ENCODE measurements around the gene RFNG. TPM values are rescaled to one million over a fixed set of nuclear protein-coding genes. Genes with fewer than 3 reads are reported as not detected.

Gene RFNG
- total RNA-seq, 1 experiment from 2014 or later = 46.7 TPM

DNA sequence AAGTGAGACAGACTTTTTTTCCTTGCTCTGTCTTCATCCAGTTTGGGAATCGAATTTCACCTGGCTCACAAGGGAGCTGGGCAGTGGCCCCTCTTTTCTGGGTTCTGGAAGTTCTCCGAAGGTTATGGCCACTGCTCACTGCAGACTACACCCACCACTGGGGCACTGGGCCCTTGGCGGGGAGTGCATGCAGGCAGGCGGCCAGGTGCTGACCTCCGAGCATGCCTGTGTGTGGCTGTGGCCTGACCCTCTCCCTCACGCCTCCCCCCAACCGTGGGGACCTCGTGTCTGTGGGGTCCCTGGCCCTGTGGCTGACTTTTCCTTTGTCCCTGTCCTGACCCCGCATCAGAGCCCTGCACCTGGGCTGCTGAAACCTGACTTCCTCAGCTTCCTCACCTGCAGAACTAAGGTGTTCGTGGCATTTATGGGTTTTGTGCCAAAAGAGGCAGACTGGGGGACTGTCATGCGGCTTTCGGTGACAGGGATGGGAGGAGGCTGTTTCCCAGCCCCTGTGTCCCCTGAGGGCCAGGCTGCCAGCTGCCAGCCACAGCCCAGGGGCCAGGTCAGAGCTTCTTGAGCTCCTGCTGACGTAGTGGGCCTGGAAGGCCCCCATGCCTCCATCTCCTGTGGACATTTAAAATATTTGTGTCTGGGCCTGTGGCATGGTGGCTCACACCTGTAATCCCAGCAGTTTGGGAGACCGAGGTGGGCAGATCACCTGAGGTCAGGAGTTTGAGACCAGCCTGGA lies 52.7 kb downstream of the RFNG start:
- TF ChIP-seq EZH2 (IDR thresholded peaks at IDR 0.05; ENCODE audit: low read length, unreplicated experiment) (no peak), EZH2phosphoT487 (IDR thresholded peaks at IDR 0.05; ENCODE audit: borderline replicate concordance, low read length) (no peak)
- Histone ChIP-seq H3K4me1 (ENCODE audit: insufficient read depth, low read length) (peaks cover 12% of the 10 kb centered on the region), H3K4me3 (ENCODE audit: low read length) (no peak overlapping the region), H3K27ac (ENCODE audit: low read length) (no peak overlapping the region), H3F3A (ENCODE audit: low read length, unreplicated experiment) (no peaks in the 10 kb centered on the region), H3K27me3 (ENCODE audit: low read length) (no peaks in the 10 kb centered on the region), H3K79me2 (ENCODE audit: low read length) (no peaks in the 10 kb centered on the region), H3K9ac (ENCODE audit: low read length) (no peak overlapping the region), H3K36me3 (ENCODE audit: low read depth, low read length) (no peaks in the 10 kb centered on the region), H4K20me1 (ENCODE audit: low read length) (no peaks in the 10 kb centered on the region), H3K9me2 (replicated peaks; ENCODE audit: low read length) (no peaks in the 10 kb centered on the region), H3K4me2 (ENCODE audit: low read length) (no peak overlapping the region), H3K9me3 (ENCODE audit: low read length) (no peaks in the 10 kb centered on the region), H2AFZ (ENCODE audit: low read length) (no peak overlapping the region)
- DNase-seq (no peak), ATAC-seq (no peak)
- intact Hi-C loops (cut with micrococcal nuclease) = no loop called here
- ChIA-PET POLR2A (ENCODE audit: unreplicated experiment) (no interaction called here), CTCF (no interaction called here)
- no TSS peak for BruUV-seq (replicated peaks)

GRCh38 chr17:81998212-81998611 lies 53.4 kb downstream of the RFNG start:
- no peaks in the 10 kb centered on the region for H3F3A ChIP-seq (ENCODE audit: low read length, unreplicated experiment)
- peaks cover 7% of the 10 kb centered on the region for H3K4me1 ChIP-seq (ENCODE audit: insufficient read depth, low read length)
- DNase-seq (no peak), ATAC-seq (no peak)
- H3K36me3 ChIP-seq (ENCODE audit: low read depth, low read length) = no peaks in the 10 kb centered on the region
- H2AFZ ChIP-seq (ENCODE audit: low read length) = no peak overlapping the region
- no peaks in the 10 kb centered on the region for H4K20me1 ChIP-seq (ENCODE audit: low read length)
- no peaks in the 10 kb centered on the region for H3K9me3 ChIP-seq (ENCODE audit: low read length)
- intact Hi-C loops (cut with micrococcal nuclease) = no loop called here
- no peaks in the 10 kb centered on the region for H3K79me2 ChIP-seq (ENCODE audit: low read length)
- H3K27ac ChIP-seq (ENCODE audit: low read length) = no peak overlapping the region
- no peak overlapping the region for H3K4me3 ChIP-seq (ENCODE audit: low read length)
- no TSS peak for BruUV-seq (replicated peaks)
- POLR2A ChIA-PET (ENCODE audit: unreplicated experiment) = no interaction called here
- no peak overlapping the region for H3K4me2 ChIP-seq (ENCODE audit: low read length)
- CTCF ChIA-PET = no interaction called here
- H3K9ac ChIP-seq (ENCODE audit: low read length) = no peak overlapping the region
- H3K27me3 ChIP-seq (ENCODE audit: low read length) = no peaks in the 10 kb centered on the region
- H3K9me2 ChIP-seq (replicated peaks; ENCODE audit: low read length) = no peaks in the 10 kb centered on the region
- TF ChIP-seq CTCF (conservative IDR thresholded peaks at IDR 0.05; ENCODE audit: low read depth, low read length) (no peak), EZH2phosphoT487 (IDR thresholded peaks at IDR 0.05; ENCODE audit: borderline replicate concordance, low read length) (no peak), EZH2 (IDR thresholded peaks at IDR 0.05; ENCODE audit: low read length, unreplicated experiment) (no peak)

Other genes with a start within 250 kb of the RFNG start
- gene GCGR, start 247.7 kb downstream of the RFNG start, total RNA-seq (2014; rRNA removed) = 0.11 TPM in 1 of 2 replicates, not detected in the other
- gene MCRIP1, start 218.5 kb downstream of the RFNG start, total RNA-seq (2014; rRNA removed) = 73.4 and 90.9 TPM in 2 replicates
- not detected in 2 replicates for gene PPP1R27, start 216.8 kb downstream of the RFNG start, total RNA-seq (2014; rRNA removed)
- gene P4HB, start 191.3 kb downstream of the RFNG start, total RNA-seq (2014; rRNA removed) = 969 and 1,089 TPM in 2 replicates
- gene ARHGDIA, start 180.5 kb downstream of the RFNG start, total RNA-seq (2014; rRNA removed) = 201 and 261 TPM in 2 replicates
- 496 and 633 TPM in 2 replicates for gene ALYREF, start 160.2 kb downstream of the RFNG start, total RNA-seq (2014; rRNA removed)
- gene ANAPC11, start 160.1 kb downstream of the RFNG start, total RNA-seq (2014; rRNA removed) = 243 and 268 TPM in 2 replicates
- gene NPB, start 149.6 kb downstream of the RFNG start, total RNA-seq (2014; rRNA removed) = 0.07 and 0.17 TPM in 2 replicates
- 33.3 and 42.7 TPM in 2 replicates for gene PCYT2, start 140.4 kb downstream of the RFNG start, total RNA-seq (2014; rRNA removed)
- gene SIRT7, start 133.6 kb downstream of the RFNG start, total RNA-seq (2014; rRNA removed) = 51.6 and 70.8 TPM in 2 replicates
- gene MAFG, start 124.1 kb downstream of the RFNG start, total RNA-seq (2014; rRNA removed) = 22.9 and 37.5 TPM in 2 replicates
- 144 and 169 TPM in 2 replicates for gene PYCR1, start 114.5 kb downstream of the RFNG start, total RNA-seq (2014; rRNA removed)
- not detected in 2 replicates for gene MYADML2, start 104.6 kb downstream of the RFNG start, total RNA-seq (2014; rRNA removed)
- 0.75 TPM in 1 of 2 replicates, not detected in the other for gene NOTUM, start 90.6 kb downstream of the RFNG start, total RNA-seq (2014; rRNA removed)
- 31.5 and 48.2 TPM in 2 replicates for gene ASPSCR1, start 74.2 kb downstream of the RFNG start, total RNA-seq (2014; rRNA removed)
- gene CENPX, start 28.9 kb downstream of the RFNG start, total RNA-seq (2014; rRNA removed) = 344 and 390 TPM in 2 replicates
- 71.5 and 90.0 TPM in 2 replicates for gene LRRC45, start 28.5 kb downstream of the RFNG start, total RNA-seq (2014; rRNA removed)
- 46.8 and 52.2 TPM in 2 replicates for gene RAC3, start 20.1 kb downstream of the RFNG start, total RNA-seq (2014; rRNA removed)
- 135 and 142 TPM in 2 replicates for gene DCXR, start 14.1 kb downstream of the RFNG start, total RNA-seq (2014; rRNA removed)
- gene GPS1, start 87 bp upstream of the RFNG start, total RNA-seq (2014; rRNA removed) = 240 and 287 TPM in 2 replicates
- gene DUS1L, start 14.0 kb upstream of the RFNG start, total RNA-seq (2014; rRNA removed) = 205 and 262 TPM in 2 replicates
- gene FASN, start 46.4 kb upstream of the RFNG start, total RNA-seq (2014; rRNA removed) = 269 and 364 TPM in 2 replicates
- 35.0 and 36.6 TPM in 2 replicates for gene CCDC57, start 161.0 kb upstream of the RFNG start, total RNA-seq (2014; rRNA removed)
- 286 and 447 TPM in 2 replicates for gene SLC16A3, start 177.2 kb upstream of the RFNG start, total RNA-seq (2014; rRNA removed)
- gene CSNK1D, start 221.9 kb upstream of the RFNG start, total RNA-seq (2014; rRNA removed) = 58.6 and 73.5 TPM in 2 replicates